HepG2 (cell line): ENCODE measurements around the gene DPM1. TPM values are rescaled to one million over a fixed set of nuclear protein-coding genes. Genes with fewer than 3 reads are reported as not detected.
A peak's percentile ranks its signal among the peaks of the same experiment; 100 is the strongest.

ENCODE experiments used
- ATAD3A ChIP-seq: sonication (generic); formaldehyde crosslinking; IDR thresholded peaks from 2 replicates; pipeline ENCODE4 v1.4.0; 2020; ENCODE audit warnings: missing genetic modification reagents
- ATF7-NPFF ChIP-seq: sonication (generic); formaldehyde crosslinking; IDR thresholded peaks from 2 replicates; pipeline ENCODE4 v1.8.1; 2023; ENCODE audit warnings: mild to moderate bottlenecking, low read depth, missing genetic modification reagents, moderate library complexity
- BHLHE40 ChIP-seq: IDR thresholded peaks from 2 replicates; pipeline ENCODE4 v1.6.1; 2011; ENCODE audit warnings: low read length, improper control_type of control experiment
- BRCA1 ChIP-seq: sonication (generic); formaldehyde crosslinking; IDR thresholded peaks from 2 replicates; pipeline ENCODE4 v1.4.0; 2020; ENCODE audit warnings: missing genetic modification reagents
- CENPT ChIP-seq: sonication (generic); formaldehyde crosslinking; IDR thresholded peaks from 2 replicates; pipeline ENCODE4 v1.8.0; 2022; ENCODE audit warnings: low read depth, mild to moderate bottlenecking, moderate library complexity, missing genetic modification reagents
- CHD4 ChIP-seq: fragments of 200-600 bp; sonication (generic); IDR thresholded peaks from 2 replicates; pipeline ENCODE4 v1.7.0; 2017; ENCODE audit warnings: mild to moderate bottlenecking, low read length, borderline replicate concordance
- MED1 ChIP-seq: sonication (generic); formaldehyde crosslinking; IDR thresholded peaks from 2 replicates; pipeline ENCODE4 v1.4.0; 2020; ENCODE audit warnings: missing genetic modification reagents
- MTA3 ChIP-seq: sonication (generic); formaldehyde crosslinking; IDR thresholded peaks from 2 replicates; pipeline ENCODE4 v1.4.0; 2020; ENCODE audit warnings: missing genetic modification reagents
- NFE2L2 ChIP-seq: fragments of 150-350 bp; IDR thresholded peaks from 2 replicates; pipeline ENCODE4 v1.6.1; 2014; ENCODE audit warnings: low read length
- POLR2AphosphoS5 ChIP-seq: IDR thresholded peaks from 2 replicates; pipeline ENCODE4 v1.6.1; 2012; ENCODE audit warnings: low read depth, low read length
- ZNF101 ChIP-seq: sonication (generic); formaldehyde crosslinking; IDR thresholded peaks from 2 replicates; pipeline ENCODE4 v1.4.0; 2020; ENCODE audit warnings: mild to moderate bottlenecking, low read depth, missing genetic modification reagents, borderline replicate concordance
- ZNF343 ChIP-seq: sonication (generic); formaldehyde crosslinking; IDR thresholded peaks from 2 replicates; pipeline ENCODE4 v1.4.0; 2020; ENCODE audit warnings: mild to moderate bottlenecking, missing genetic modification reagents
- ZNF430 ChIP-seq: sonication (generic); formaldehyde crosslinking; IDR thresholded peaks from 2 replicates; pipeline ENCODE4 v1.9.0; 2021; ENCODE audit warnings: mild to moderate bottlenecking, missing genetic modification reagents
- ZNF572 ChIP-seq: sonication (generic); formaldehyde crosslinking; IDR thresholded peaks from 2 replicates; pipeline ENCODE4 v1.5.1; 2020; ENCODE audit warnings: mild to moderate bottlenecking, missing genetic modification reagents
- ZNF737 ChIP-seq: sonication (generic); formaldehyde crosslinking; IDR thresholded peaks from 2 replicates; pipeline ENCODE4 v1.5.0; 2020; ENCODE audit warnings: missing genetic modification reagents, mild to moderate bottlenecking, borderline replicate concordance
- polyA plus RNA-seq, 8 experiments: library from polyadenylated mRNA; depleted of rRNA in 3 of 8; stranded (reverse) in 7 of 8; unstranded in 1 of 8; fragments of >200 nt; fragmentation: Illumina TruSeq in 4 of 8; extraction: Trizol in 4 of 8; gene quantifications; 2 replicates each; pipeline versions ENCODE4 v1.2.1 to v1.2.3, GENCODE V29; 2011 to 2016; ENCODE audit warnings: low read depth in 4 of 8, missing spikeins in 1 of 8, mixed read lengths in 1 of 8; ENCODE audit not compliant: insufficient read depth in 1 of 8
- total RNA-seq, 5 experiments: library from RNA; depleted of rRNA; stranded (reverse); fragments of >200 nt; fragmentation: Illumina TruSeq; extraction: Trizol; gene quantifications; 2 replicates each; pipeline ENCODE4 v1.2.3, GENCODE V29; 2016; ENCODE audit warnings: low read depth in 1 of 5
- TF ChIP-seq, protein P1 (sequence below): sonication (generic); formaldehyde crosslinking; IDR thresholded peaks from 2 replicates; pipeline ENCODE4 v1.5.1; 2020; ENCODE audit warnings: missing genetic modification reagents, mild to moderate bottlenecking, borderline replicate concordance
- TF ChIP-seq, protein P2 (sequence below): sonication (generic); formaldehyde crosslinking; IDR thresholded peaks from 2 replicates; pipeline ENCODE4 v1.5.1; 2020; ENCODE audit warnings: mild to moderate bottlenecking, missing genetic modification reagents, borderline replicate concordance
- TF ChIP-seq, protein P3 (sequence below): sonication (generic); formaldehyde crosslinking; IDR thresholded peaks from 2 replicates; pipeline ENCODE4 v1.5.0; 2020; ENCODE audit warnings: missing genetic modification reagents
- TF ChIP-seq, protein P4 (sequence below): IDR thresholded peaks from 2 replicates; pipeline ENCODE4 v1.6.1; 2012; ENCODE audit warnings: low read depth, low read length, improper control_type of control experiment
- TF ChIP-seq, protein P5 (sequence below): sonication (generic); formaldehyde crosslinking; IDR thresholded peaks from 2 replicates; pipeline ENCODE4 v1.4.0; 2020; ENCODE audit warnings: missing genetic modification reagents

DPM1 gene
- total and polyA plus RNA-seq, 2 of the 13 experiments (the other 11 are each of a cell fraction or from before 2014, with no cell fraction given) = 83.2 to 161 TPM

DNA sequence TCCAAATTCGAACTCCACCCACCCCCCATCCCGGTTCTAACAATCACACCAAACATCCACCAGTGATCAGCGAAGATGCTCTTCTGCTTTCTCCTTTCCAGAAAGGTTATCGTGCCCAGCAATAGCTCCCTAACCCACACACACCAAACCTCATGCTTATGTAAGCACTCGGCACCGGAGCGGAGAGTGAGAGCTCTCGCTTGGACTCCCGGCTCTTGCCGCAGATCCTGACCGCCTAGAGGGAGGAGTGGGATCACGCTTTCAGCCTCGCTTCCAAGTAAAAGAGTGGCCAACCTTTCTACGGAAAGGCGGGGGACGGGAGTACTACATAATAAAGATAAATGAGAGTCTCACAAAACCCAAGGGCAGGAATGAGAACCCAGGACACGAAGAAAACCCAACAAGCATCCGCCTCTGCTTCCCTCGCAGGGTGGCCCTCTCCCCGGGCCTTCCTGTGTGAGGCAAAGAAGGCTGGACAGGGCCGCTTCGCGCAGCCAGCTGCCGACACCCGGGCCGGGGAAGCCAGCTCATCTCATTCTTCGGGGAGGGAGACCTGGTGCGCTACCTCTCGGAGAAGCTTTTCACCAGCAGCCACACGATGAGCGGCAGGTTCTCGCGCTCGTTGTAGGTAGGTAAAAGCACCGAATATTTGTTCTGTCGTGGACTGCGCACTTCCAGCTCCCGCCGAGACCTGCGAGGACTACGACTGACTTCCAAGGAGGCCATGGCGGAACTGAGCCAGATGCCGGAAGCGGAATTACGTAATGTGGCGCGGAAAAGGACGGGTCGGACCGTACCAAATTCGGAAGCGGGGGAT, at the start of gene DPM1 (continued):
- TF ChIP-seq ZNF737 (0 out of 2 replicates have a peak, but pooled peaks have one; percentile 69), ATAD3A (CRISPR knock-in tag) (peak; percentile 87; the same call in 1 of the 2 replicates), MED1 (CRISPR knock-in tag) (peak; percentile 42), ZNF572 (CRISPR knock-in tag) (peak; percentile 81; the same call in 1 of the 2 replicates), ZNF430 (peak; percentile 89), BHLHE40 (no peak), CHD4 (no peak), ATF7-NPFF (CRISPR knock-in tag) (no peak), POLR2AphosphoS5 (peak; percentile 99), ZNF343 (CRISPR knock-in tag) (no peak), BRCA1 (CRISPR knock-in tag) (peak; percentile 94), ZNF101 (CRISPR knock-in tag) (no peak), CENPT (CRISPR knock-in tag) (no peak), NFE2L2 (0 out of 2 replicates have a peak, but pooled peaks have one; percentile 9), MTA3 (CRISPR knock-in tag) (no peak; the same call in 1 of the 2 replicates)
- TF ChIP-seq, protein P1, sequence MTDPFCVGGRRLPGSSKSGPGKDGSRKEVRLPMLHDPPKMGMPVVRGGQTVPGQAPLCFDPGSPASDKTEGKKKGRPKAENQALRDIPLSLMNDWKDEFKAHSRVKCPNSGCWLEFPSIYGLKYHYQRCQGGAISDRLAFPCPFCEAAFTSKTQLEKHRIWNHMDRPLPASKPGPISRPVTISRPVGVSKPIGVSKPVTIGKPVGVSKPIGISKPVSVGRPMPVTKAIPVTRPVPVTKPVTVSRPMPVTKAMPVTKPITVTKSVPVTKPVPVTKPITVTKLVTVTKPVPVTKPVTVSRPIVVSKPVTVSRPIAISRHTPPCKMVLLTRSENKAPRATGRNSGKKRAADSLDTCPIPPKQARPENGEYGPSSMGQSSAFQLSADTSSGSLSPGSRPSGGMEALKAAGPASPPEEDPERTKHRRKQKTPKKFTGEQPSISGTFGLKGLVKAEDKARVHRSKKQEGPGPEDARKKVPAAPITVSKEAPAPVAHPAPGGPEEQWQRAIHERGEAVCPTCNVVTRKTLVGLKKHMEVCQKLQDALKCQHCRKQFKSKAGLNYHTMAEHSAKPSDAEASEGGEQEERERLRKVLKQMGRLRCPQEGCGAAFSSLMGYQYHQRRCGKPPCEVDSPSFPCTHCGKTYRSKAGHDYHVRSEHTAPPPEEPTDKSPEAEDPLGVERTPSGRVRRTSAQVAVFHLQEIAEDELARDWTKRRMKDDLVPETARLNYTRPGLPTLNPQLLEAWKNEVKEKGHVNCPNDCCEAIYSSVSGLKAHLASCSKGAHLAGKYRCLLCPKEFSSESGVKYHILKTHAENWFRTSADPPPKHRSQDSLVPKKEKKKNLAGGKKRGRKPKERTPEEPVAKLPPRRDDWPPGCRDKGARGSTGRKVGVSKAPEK (CRISPR knock-in tag) = no peak; the same call in 1 of the 2 replicates
- TF ChIP-seq, protein P2, sequence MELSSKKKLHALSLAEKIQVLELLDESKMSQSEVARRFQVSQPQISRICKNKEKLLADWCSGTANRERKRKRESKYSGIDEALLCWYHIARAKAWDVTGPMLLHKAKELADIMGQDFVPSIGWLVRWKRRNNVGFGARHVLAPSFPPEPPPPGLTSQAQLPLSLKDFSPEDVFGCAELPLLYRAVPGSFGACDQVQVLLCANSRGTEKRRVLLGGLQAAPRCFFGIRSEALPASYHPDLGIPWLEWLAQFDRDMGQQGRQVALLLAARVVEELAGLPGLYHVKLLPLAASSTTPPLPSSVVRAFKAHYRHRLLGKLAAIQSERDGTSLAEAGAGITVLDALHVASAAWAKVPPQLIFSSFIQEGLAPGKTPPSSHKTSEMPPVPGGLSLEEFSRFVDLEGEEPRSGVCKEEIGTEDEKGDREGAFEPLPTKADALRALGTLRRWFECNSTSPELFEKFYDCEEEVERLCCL (CRISPR knock-in tag) = peak; percentile 96
- TF ChIP-seq, protein P3, sequence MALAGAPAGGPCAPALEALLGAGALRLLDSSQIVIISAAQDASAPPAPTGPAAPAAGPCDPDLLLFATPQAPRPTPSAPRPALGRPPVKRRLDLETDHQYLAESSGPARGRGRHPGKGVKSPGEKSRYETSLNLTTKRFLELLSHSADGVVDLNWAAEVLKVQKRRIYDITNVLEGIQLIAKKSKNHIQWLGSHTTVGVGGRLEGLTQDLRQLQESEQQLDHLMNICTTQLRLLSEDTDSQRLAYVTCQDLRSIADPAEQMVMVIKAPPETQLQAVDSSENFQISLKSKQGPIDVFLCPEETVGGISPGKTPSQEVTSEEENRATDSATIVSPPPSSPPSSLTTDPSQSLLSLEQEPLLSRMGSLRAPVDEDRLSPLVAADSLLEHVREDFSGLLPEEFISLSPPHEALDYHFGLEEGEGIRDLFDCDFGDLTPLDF (CRISPR knock-in tag) = peak; percentile 95
- TF ChIP-seq, protein P4, sequence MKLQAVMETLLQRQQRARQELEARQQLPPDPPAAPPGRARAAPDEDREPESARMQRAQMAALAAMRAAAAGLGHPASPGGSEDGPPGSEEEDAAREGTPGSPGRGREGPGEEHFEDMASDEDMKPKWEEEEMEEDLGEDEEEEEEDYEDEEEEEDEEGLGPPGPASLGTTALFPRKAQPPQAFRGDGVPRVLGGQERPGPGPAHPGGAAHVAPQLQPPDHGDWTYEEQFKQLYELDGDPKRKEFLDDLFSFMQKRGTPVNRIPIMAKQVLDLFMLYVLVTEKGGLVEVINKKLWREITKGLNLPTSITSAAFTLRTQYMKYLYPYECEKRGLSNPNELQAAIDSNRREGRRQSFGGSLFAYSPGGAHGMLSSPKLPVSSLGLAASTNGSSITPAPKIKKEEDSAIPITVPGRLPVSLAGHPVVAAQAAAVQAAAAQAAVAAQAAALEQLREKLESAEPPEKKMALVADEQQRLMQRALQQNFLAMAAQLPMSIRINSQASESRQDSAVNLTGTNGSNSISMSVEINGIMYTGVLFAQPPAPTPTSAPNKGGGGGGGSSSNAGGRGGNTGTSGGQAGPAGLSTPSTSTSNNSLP = peak; percentile 52; the same call in 1 of the 2 replicates
- TF ChIP-seq, protein P5, sequence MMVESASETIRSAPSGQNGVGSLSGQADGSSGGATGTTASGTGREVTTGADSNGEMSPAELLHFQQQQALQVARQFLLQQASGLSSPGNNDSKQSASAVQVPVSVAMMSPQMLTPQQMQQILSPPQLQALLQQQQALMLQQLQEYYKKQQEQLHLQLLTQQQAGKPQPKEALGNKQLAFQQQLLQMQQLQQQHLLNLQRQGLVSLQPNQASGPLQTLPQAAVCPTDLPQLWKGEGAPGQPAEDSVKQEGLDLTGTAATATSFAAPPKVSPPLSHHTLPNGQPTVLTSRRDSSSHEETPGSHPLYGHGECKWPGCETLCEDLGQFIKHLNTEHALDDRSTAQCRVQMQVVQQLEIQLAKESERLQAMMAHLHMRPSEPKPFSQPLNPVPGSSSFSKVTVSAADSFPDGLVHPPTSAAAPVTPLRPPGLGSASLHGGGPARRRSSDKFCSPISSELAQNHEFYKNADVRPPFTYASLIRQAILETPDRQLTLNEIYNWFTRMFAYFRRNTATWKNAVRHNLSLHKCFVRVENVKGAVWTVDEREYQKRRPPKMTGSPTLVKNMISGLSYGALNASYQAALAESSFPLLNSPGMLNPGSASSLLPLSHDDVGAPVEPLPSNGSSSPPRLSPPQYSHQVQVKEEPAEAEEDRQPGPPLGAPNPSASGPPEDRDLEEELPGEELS = no peak
